ENCODE measurements around the gene HSPA4. TPM values are rescaled to one million over a fixed set of nuclear protein-coding genes. Genes with fewer than 3 reads are reported as not detected.
A peak's percentile ranks its signal among the peaks of the same experiment; 100 is the strongest.

HSPA4 gene
- total and polyA plus RNA-seq, 2 experiments from 2014 or later = 57.1 to 79.7 TPM

DNA sequence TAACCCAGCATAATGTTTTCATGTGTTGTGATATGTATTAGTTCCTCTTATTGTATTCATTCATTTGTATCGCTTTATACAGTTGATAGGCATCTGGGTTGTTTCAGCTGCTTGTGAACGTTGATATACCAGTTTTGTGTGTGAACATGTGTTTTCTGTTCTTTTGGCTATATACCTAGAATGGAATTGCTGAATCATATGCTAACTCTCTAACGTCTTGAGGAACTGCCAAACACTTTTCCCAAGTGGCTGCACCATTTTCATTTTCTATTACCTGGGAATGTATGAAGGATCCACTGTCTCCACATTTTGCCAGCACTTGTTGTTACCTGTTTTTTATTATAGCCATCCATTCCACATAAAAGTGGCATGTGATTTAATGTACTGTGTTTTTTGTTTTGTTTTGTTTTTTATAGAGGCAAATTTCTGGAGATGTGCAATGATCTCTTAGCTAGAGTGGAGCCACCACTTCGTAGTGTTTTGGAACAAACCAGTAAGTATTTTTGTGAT lies 34.6 kb downstream of the HSPA4 start:
- Histone ChIP-seq H3K36me3 (peaks cover 47% of the 10 kb centered on the region), H3K9me3 (ENCODE audit: low read depth) (no peaks in the 10 kb centered on the region), H3K27me3 (no peaks in the 10 kb centered on the region), H3K27ac (no peak overlapping the region), H3K4me3 (no peak overlapping the region), H3K4me1 (ENCODE audit: low read depth) (no peaks in the 10 kb centered on the region)
- TF ChIP-seq, protein P1, sequence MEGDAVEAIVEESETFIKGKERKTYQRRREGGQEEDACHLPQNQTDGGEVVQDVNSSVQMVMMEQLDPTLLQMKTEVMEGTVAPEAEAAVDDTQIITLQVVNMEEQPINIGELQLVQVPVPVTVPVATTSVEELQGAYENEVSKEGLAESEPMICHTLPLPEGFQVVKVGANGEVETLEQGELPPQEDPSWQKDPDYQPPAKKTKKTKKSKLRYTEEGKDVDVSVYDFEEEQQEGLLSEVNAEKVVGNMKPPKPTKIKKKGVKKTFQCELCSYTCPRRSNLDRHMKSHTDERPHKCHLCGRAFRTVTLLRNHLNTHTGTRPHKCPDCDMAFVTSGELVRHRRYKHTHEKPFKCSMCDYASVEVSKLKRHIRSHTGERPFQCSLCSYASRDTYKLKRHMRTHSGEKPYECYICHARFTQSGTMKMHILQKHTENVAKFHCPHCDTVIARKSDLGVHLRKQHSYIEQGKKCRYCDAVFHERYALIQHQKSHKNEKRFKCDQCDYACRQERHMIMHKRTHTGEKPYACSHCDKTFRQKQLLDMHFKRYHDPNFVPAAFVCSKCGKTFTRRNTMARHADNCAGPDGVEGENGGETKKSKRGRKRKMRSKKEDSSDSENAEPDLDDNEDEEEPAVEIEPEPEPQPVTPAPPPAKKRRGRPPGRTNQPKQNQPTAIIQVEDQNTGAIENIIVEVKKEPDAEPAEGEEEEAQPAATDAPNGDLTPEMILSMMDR (IDR thresholded peaks at IDR 0.05; ENCODE audit: low read depth, low read length) = no peak
- peak in 1 of 2 donors; percentile 24 for DNase-seq (ENCODE audit: low read depth in 1 of 2, low spot score in 1 of 2)

DNA sequence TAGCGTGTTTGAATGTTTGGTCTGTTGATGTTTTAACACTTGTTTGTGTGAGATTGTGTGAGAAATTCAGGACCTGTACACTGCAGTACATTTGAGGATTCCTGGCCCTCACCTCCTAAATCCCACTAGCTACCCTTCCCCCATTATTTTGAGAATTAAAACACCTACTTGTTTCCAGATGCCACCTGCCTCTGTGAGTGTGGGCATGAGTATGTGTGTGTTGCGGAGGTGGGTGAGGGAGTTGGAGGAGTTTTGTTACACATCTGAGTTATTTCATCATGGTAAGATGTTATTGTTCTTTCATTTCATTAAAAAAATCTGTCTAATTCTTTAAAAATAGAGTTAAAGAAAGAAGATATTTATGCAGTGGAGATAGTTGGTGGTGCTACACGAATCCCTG lies 36.3 kb downstream of the HSPA4 start:
- TF ChIP-seq, protein P1 (IDR thresholded peaks at IDR 0.05; ENCODE audit: low read depth, low read length) = no peak
- no peaks in the 10 kb centered on the region for H3K4me1 ChIP-seq (ENCODE audit: low read depth)
- DNase-seq (ENCODE audit: low read depth in 1 of 2, low spot score in 1 of 2) = no peak
- H3K9me3 ChIP-seq (ENCODE audit: low read depth) = no peaks in the 10 kb centered on the region
- H3K27ac ChIP-seq = no peak overlapping the region
- H3K36me3 ChIP-seq = peaks cover 56% of the 10 kb centered on the region
- no peaks in the 10 kb centered on the region for H3K27me3 ChIP-seq
- no peak overlapping the region for H3K4me3 ChIP-seq

DNA sequence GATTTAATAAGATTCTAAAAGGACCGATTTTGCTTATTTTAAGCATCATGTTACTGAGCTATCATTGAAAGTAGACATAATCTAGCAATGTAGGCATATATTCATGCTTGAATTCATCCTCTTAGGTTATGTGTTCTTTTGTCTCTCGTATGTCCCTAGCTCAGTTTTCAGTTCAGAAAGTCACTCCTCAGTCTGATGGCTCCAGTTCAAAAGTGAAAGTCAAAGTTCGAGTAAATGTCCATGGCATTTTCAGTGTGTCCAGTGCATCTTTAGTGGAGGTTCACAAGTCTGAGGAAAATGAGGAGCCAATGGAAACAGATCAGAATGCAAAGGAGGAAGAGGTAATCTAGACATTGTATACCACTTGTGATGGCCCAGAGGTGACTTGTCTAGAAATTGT lies 39.2 kb downstream of the HSPA4 start:
- TF ChIP-seq, protein P1 (IDR thresholded peaks at IDR 0.05; ENCODE audit: low read depth, low read length) = no peak
- peaks cover 71% of the 10 kb centered on the region for H3K36me3 ChIP-seq
- no peaks in the 10 kb centered on the region for H3K4me1 ChIP-seq (ENCODE audit: low read depth)
- no peak for DNase-seq (ENCODE audit: low read depth in 1 of 2, low spot score in 1 of 2)
- no peaks in the 10 kb centered on the region for H3K27me3 ChIP-seq
- no peak overlapping the region for H3K4me3 ChIP-seq
- H3K9me3 ChIP-seq (ENCODE audit: low read depth) = no peaks in the 10 kb centered on the region
- no peak overlapping the region for H3K27ac ChIP-seq

DNA sequence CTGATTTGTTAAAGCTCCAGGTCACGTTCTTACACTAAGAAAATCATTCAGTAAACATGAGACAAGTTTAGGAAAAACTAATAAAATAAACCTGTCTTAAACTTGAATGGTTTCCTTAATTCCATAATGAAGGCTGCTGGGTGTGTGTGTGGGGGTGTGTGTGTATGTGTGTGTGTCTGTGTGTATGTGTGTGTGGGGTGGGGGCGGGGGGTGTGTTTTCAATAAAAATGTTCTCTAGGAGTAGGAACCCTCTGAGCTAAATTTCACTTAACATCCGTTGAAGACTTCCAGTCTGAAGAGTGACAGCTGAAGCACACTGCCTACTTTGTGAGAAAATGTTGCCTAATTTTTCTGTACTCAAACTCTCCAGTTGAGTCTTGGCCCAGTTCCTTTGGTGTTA lies 54.5 kb downstream of the HSPA4 start:
- H3K27ac ChIP-seq = no peak overlapping the region
- no peaks in the 10 kb centered on the region for H3K4me1 ChIP-seq (ENCODE audit: low read depth)
- TF ChIP-seq, protein P1 (IDR thresholded peaks at IDR 0.05; ENCODE audit: low read depth, low read length) = no peak
- no peak overlapping the region for H3K4me3 ChIP-seq
- H3K9me3 ChIP-seq (ENCODE audit: low read depth) = no peaks in the 10 kb centered on the region
- DNase-seq (ENCODE audit: low read depth in 1 of 2, low spot score in 1 of 2) = peak in 1 of 2 donors; percentile 11
- no peaks in the 10 kb centered on the region for H3K27me3 ChIP-seq
- peaks cover 28% of the 10 kb centered on the region for H3K36me3 ChIP-seq

DNA sequence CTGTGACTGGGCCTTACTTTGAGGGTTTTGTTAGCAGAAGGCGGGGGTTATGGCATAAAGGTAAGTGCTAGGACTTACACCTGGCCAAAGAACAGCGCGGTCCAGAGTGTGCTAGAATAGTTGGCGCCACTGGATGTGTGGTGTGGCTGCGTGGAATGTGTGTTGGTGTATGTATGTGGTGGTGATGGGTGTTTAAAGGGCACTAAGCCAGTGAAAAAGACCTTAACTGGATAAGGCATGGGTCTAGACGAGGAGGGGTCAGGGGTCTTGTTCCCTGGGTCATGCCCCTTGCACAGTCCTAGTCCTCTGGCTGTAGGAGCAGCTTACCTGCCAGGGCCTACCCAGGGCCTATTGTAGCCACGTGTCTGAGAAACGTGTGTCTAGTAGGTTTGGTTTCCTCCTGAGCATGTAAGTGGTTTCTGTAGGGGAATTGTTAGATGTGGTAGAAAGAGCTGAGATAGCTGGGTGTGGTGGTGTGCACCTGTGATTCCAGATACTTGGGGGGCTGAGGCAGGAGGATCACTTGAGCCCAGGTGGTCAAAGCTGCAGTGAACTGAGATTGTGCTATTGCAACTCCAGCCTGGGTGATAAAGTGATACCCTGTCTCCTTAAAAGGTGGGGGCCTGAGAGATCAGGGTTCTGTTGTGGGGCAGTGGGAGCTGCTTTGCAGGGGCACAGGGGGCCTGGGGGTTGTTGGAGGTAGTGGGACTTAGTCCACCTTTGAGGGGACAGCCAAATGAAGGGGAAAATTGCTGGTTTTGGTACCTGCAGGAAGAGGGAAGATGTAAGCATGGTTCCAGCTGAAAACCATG lies 55.2 kb downstream of the HSPA4 start:
- Histone ChIP-seq H3K27ac (no peak overlapping the region), H3K4me1 (ENCODE audit: low read depth) (no peaks in the 10 kb centered on the region), H3K4me3 (no peak overlapping the region), H3K27me3 (no peaks in the 10 kb centered on the region), H3K9me3 (ENCODE audit: low read depth) (no peaks in the 10 kb centered on the region), H3K36me3 (peaks cover 24% of the 10 kb centered on the region)
- no peak for DNase-seq (ENCODE audit: low read depth in 1 of 2, low spot score in 1 of 2)
- TF ChIP-seq, protein P1 (IDR thresholded peaks at IDR 0.05; ENCODE audit: low read depth, low read length) = no peak

Data from cardiac muscle cell (in vitro differentiated cells and primary cell).